NCI-H187 treated with DMSO at 0.1 percent for 48 hours (cell line): ENCODE measurements around the gene RO60.

ENCODE experiments used
- DNase-seq: peaks from one replicate; lab custom pipeline; 2025; lab: John Stamatoyannopoulos, UW

Gene RO60

GRCh38 chr1:193060938-193061337, 1.5 kb downstream of the RO60 start:
- DNase-seq: no peak

GRCh38 chr1:193062698-193063463, 3.5 kb downstream of the RO60 start:
- DNase-seq: no peak

- DNase-seq: no peak
Measured at GRCh38 chr1:193065954-193066353, 6.5 kb downstream of the RO60 start.

GRCh38 chr1:193066606-193067005, 7.2 kb downstream of the RO60 start:
- DNase-seq: no peak

- no peak for DNase-seq
Measured at GRCh38 chr1:193068013-193068412, 8.6 kb downstream of the RO60 start.

GRCh38 chr1:193069748-193070385, 10.5 kb downstream of the RO60 start:
- no peak for DNase-seq

GRCh38 chr1:193070386-193070753, 11.0 kb downstream of the RO60 start:
- no peak for DNase-seq

- DNase-seq: no peak
Measured at GRCh38 chr1:193070942-193071341, 11.5 kb downstream of the RO60 start.

- DNase-seq: no peak
Measured at GRCh38 chr1:193077991-193078390, 18.6 kb downstream of the RO60 start.

- DNase-seq: no peak
Measured at GRCh38 chr1:193079187-193079586, 19.8 kb downstream of the RO60 start.

- DNase-seq: no peak
Measured at GRCh38 chr1:193083365-193084088, 24.1 kb downstream of the RO60 start.

- DNase-seq: no peak
Measured at GRCh38 chr1:193085263-193085662, 25.9 kb downstream of the RO60 start.

GRCh38 chr1:193086342-193086741, 26.9 kb downstream of the RO60 start:
- no peak for DNase-seq

- no peak for DNase-seq
Measured at GRCh38 chr1:193087893-193088292, 28.5 kb downstream of the RO60 start.

GRCh38 chr1:193090865-193091264, 31.5 kb downstream of the RO60 start:
- DNase-seq: no peak

GRCh38 chr1:193094112-193094511, 34.7 kb downstream of the RO60 start:
- DNase-seq: no peak

GRCh38 chr1:193102662-193103061, 43.2 kb downstream of the RO60 start:
- no peak for DNase-seq

- DNase-seq: no peak
Measured at GRCh38 chr1:193103759-193104501, 44.5 kb downstream of the RO60 start.

GRCh38 chr1:193104502-193104906, 45.1 kb downstream of the RO60 start:
- no peak for DNase-seq

GRCh38 chr1:193104907-193105820, 45.8 kb downstream of the RO60 start, which contains the start of gene GLRX2:
GLRX2 (minus strand) TSS chr1:193105414; CDS start chr1:193105382, 32 bp downstream.
- DNase-seq: peak; percentile 62

GRCh38 chr1:193105821-193106177, 46.4 kb downstream of the RO60 start:
- DNase-seq: no peak
